Measurements from ENCODE around the gene SMIM17. TPM values are rescaled to one million over a fixed set of nuclear protein-coding genes. Genes with fewer than 3 reads are reported as not detected.

SMIM17 gene
- total RNA-seq, 2 experiments from 2014 or later, result 0.31 TPM; not detected in 1

DNA sequence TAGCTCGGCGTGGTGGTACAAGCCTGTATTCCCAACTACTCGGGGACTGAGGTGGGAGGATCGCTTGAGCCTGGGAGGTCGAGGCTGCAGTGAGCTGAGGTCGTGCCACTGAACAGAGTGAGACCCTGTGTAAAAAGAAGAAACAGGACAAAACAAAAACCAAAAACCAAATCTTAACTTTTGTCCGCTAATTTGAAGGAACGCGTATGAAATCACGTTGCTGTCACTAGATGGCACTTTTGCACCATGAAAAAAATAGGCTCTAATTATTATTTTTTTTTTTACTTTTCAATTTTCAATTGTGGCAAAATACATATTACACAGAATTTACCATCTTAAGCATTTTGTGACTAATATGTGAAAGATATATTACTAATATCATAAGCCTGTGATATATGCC is 46.2 kb downstream of the SMIM17 start:
- ChIA-PET POLR2A (no interaction called here), CTCF (no interaction called here)
- Mint-ChIP-seq H3K4me1 (ENCODE audit: low read depth) (no peaks in the 10 kb centered on the region), H3K4me3 (no peak overlapping the region), H3K9me3 (ENCODE audit: insufficient read depth) (peaks cover 28% of the 10 kb centered on the region), H3K36me3 (ENCODE audit: low read depth) (no peaks in the 10 kb centered on the region), H3K27ac (no peak overlapping the region), H3K27me3 (ENCODE audit: low read depth) (no peaks in the 10 kb centered on the region)
- ATAC-seq (no peak), DNase-seq (no peak)

- CTCF ChIA-PET, result no interaction called here
- ATAC-seq, result no peak
These were observed 47.7 kb downstream of the SMIM17 start for GRCh38 chr19:56690670-56691069.

GRCh38 chr19:56692206-56692895 is 49.4 kb downstream of the SMIM17 start:
- DNase-seq (no peak), ATAC-seq (no peak)
- ChIA-PET POLR2A (no interaction called here), CTCF (no interaction called here)
- Mint-ChIP-seq H3K9me3 (ENCODE audit: insufficient read depth) (peaks cover 22% of the 10 kb centered on the region), H3K27me3 (ENCODE audit: low read depth) (no peaks in the 10 kb centered on the region), H3K36me3 (ENCODE audit: low read depth) (no peaks in the 10 kb centered on the region), H3K27ac (no peak overlapping the region), H3K4me3 (no peak overlapping the region), H3K4me1 (ENCODE audit: low read depth) (no peaks in the 10 kb centered on the region)

More at GRCh38 chr19:56690670-56691069, 47.7 kb downstream of the SMIM17 start:
- H3K27me3 Mint-ChIP-seq (ENCODE audit: low read depth), result no peaks in the 10 kb centered on the region
- no peak overlapping the region for H3K27ac Mint-ChIP-seq
- no peaks in the 10 kb centered on the region for H3K36me3 Mint-ChIP-seq (ENCODE audit: low read depth)
- H3K4me3 Mint-ChIP-seq, result no peak overlapping the region
- no peaks in the 10 kb centered on the region for H3K4me1 Mint-ChIP-seq (ENCODE audit: low read depth)
- no peak for DNase-seq
- H3K9me3 Mint-ChIP-seq (ENCODE audit: insufficient read depth), result peaks cover 24% of the 10 kb centered on the region
- POLR2A ChIA-PET, result no interaction called here

- ChIA-PET CTCF (no interaction called here), POLR2A (no interaction called here)
- H3K4me3 Mint-ChIP-seq, result no peak overlapping the region
- DNase-seq (no peak), ATAC-seq (no peak)
- no peaks in the 10 kb centered on the region for H3K36me3 Mint-ChIP-seq (ENCODE audit: low read depth)
- peaks cover 29% of the 10 kb centered on the region for H3K9me3 Mint-ChIP-seq (ENCODE audit: insufficient read depth)
- no peaks in the 10 kb centered on the region for H3K4me1 Mint-ChIP-seq (ENCODE audit: low read depth)
- no peak overlapping the region for H3K27ac Mint-ChIP-seq
- H3K27me3 Mint-ChIP-seq (ENCODE audit: low read depth), result no peaks in the 10 kb centered on the region
These were observed 56.6 kb downstream of the SMIM17 start for GRCh38 chr19:56699552-56699951.

DNA sequence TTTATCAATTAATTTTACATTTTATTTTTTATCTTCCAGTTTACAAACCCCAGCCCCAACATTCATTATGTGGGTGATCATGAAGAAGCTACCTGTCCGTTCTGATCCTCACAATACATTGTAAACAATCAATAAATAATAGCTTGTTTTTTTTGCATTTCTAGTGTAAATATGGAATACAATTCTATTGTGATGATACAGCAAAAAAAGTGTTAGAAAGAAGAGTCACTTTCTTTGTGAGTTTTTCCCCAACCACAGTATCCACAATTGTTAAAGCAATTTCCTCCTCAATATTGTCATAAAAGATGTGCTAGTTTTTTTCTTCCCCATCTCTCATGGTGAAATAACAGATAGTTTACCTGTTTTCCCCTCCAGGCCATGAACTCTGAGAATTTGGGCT is 58.9 kb downstream of the SMIM17 start:
- CTCF ChIA-PET, result no interaction called here
- H3K27me3 Mint-ChIP-seq (ENCODE audit: low read depth), result no peaks in the 10 kb centered on the region
- no peaks in the 10 kb centered on the region for H3K4me1 Mint-ChIP-seq (ENCODE audit: low read depth)
- H3K27ac Mint-ChIP-seq, result no peak overlapping the region
- POLR2A ChIA-PET, result no interaction called here
- H3K9me3 Mint-ChIP-seq (ENCODE audit: insufficient read depth), result peaks cover 41% of the 10 kb centered on the region
- DNase-seq (no peak), ATAC-seq (no peak)
- no peaks in the 10 kb centered on the region for H3K36me3 Mint-ChIP-seq (ENCODE audit: low read depth)
- H3K4me3 Mint-ChIP-seq, result no peak overlapping the region

- CTCF ChIA-PET, result no interaction called here
- H3K36me3 Mint-ChIP-seq (ENCODE audit: low read depth), result no peaks in the 10 kb centered on the region
- no peak overlapping the region for H3K4me3 Mint-ChIP-seq
- DNase-seq, result no peak
- ATAC-seq, result no peak
- no peaks in the 10 kb centered on the region for H3K4me1 Mint-ChIP-seq (ENCODE audit: low read depth)
- H3K27me3 Mint-ChIP-seq (ENCODE audit: low read depth), result no peaks in the 10 kb centered on the region
- H3K27ac Mint-ChIP-seq, result no peak overlapping the region
- peaks cover 56% of the 10 kb centered on the region for H3K9me3 Mint-ChIP-seq (ENCODE audit: insufficient read depth)
- POLR2A ChIA-PET, result no interaction called here
These were observed 63.0 kb downstream of the SMIM17 start for GRCh38 chr19:56705939-56706338.

Other genes starting within 250 kb of the SMIM17 start
- 1 to 10 TPM; 2.8 to 3.3 TPM for gene ZNF582, start 249.6 kb upstream of the SMIM17 start, total RNA-seq
- gene ZNF583, start 238.8 kb upstream of the SMIM17 start, total RNA-seq, result 1 to 10 TPM; 4.3 to 4.6 TPM
- gene ZNF667, start 165.8 kb upstream of the SMIM17 start, total RNA-seq, result 1 to 10 TPM in 1 of 2 experiments, under 1 TPM in 1; 0.71 to 1.1 TPM
- gene ZNF471, start 135.3 kb upstream of the SMIM17 start, total RNA-seq, result 1 to 10 TPM in 1 of 2 experiments, under 1 TPM in 1; 0.95 to 1.8 TPM
- 1 to 10 TPM; 6.4 to 6.6 TPM for gene ZFP28, start 104.2 kb upstream of the SMIM17 start, total RNA-seq
- gene ZNF470, start 75.7 kb upstream of the SMIM17 start, total RNA-seq, result 1 to 10 TPM; 4.8 to 6.4 TPM
- 1 to 10 TPM; 6.5 to 7.1 TPM for gene ZNF71, start 47.9 kb upstream of the SMIM17 start, total RNA-seq
- 1 to 10 TPM; 1.3 to 1.8 TPM for gene ZNF835, start 28.6 kb downstream of the SMIM17 start, total RNA-seq
- under 1 TPM in 1 of 2 experiments, not detected in 1; 0.05 TPM for gene PEG3, start 197.6 kb downstream of the SMIM17 start, total RNA-seq
- not detected for gene ZIM2, start 197.6 kb downstream of the SMIM17 start, total RNA-seq

Measured in activated CD8-positive, alpha-beta T cell treated with anti-CD3 and anti-CD28 coated beads, Interleukin-2, amount 10 ng/mL, durations not matched to agents 7 days and 5 days (primary cell).